H4 (cell line): ENCODE data around the gene ZHX3. TPM values are rescaled to one million over a fixed set of nuclear protein-coding genes. Genes with fewer than 3 reads are reported as not detected.

ENCODE experiments used
- DNase-seq: peaks from one replicate; pipeline ENCODE4 v3.0.0-alpha.2; 2015; ENCODE audit warnings: low spot score
- total RNA-seq: library from RNA; depleted of rRNA; stranded (reverse); fragments of >200 nt; shearing (Covaris generic); gene quantifications from 2 replicates; pipeline ENCODE4 v1.2.3, GENCODE V29; 2014

The ZHX3 gene
- total RNA-seq, 1 experiment from 2014 or later: 7.6 TPM

- DNase-seq: no peak
Measured at GRCh38 chr20:41185013-41185757, 132.3 kb downstream of the ZHX3 start.

DNA sequence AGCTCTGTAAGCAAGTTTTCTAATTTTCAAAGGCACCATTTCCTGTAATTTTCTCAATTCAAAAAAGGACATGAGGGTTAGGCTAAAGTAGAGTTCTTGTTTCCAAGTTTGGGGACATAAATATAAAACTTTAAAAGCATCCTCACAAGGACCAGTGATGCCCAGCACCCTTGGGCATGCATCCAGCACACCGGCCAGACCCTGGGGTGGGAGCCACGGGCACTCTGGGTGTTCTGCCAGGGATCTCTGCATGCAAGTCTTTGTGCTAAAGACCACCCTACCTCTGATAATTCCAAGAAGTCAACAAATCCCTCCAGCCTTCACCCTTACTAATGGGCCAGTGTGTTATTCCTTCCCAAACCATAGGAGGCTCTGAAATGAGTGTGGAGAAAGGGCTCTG lies 133.7 kb downstream of the ZHX3 start:
- DNase-seq: no peak

- DNase-seq: no peak
Measured at GRCh38 chr20:41183391-41183790, 134.1 kb downstream of the ZHX3 start.

DNA sequence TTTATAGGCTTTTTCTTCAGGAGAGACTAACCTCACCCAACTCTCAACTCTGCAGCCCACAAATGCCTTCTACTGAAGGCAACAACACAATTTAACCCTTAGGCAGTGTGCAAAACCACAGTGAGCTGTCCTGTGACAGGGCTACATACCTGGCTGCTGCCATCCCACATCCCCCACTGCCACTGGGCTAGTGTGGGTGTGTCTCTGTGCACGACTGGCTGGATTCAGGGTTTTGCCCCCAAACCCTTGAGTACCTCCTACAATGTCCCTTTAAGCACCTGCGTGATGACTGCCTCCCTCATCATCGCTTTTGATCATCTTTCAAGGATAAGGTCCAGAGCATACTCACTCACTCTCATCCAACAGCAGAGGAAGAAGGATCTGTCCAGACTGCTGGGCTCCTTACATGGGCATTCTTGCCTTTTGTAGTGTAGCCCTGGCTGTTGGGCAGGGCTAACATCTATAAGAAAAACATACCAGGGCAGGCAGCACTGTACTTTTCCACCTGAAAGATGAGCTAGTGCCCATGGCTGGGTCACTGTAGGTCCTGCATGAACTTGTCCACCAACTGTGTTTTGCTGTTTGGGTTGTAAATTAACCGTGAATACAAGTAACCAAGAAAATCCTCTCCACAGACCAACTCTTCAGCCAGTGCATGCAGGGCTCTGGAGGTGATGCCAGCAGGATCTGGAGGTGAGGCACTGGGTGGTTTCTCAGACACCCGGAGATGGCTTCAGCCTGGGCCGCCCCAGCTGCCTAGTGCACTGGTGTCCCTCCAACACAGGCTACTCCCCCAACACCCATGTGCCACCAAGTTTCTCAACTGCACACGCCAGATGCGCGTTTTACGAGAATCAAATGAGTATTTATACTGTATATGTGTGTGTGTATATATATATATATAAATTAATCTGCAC lies 135.0 kb downstream of the ZHX3 start:
- DNase-seq: no peak

DNA sequence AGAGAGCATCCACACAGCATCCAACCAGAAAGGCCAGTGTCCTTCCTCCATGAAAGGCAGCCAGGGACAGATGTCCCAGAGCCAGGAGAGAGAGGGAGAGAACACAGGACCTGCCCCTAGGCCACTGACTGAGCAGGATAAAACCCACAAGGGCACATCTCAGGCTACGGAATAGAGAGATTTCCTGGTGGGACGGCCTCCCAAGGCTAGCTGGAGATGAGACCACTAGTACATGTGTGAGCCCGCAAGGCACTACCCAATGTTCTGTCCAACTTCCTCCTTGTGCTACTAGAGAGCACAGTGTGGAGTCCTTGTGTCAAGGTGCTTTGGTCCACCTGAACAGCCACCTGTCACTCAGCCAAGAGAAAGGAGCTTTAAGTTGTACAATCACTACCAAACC lies 136.0 kb downstream of the ZHX3 start:
- DNase-seq: no peak

- DNase-seq: no peak
Measured at GRCh38 chr20:41180599-41181333, 136.8 kb downstream of the ZHX3 start.

GRCh38 chr20:41179961-41180360 lies 137.6 kb downstream of the ZHX3 start:
- DNase-seq: no peak

DNA sequence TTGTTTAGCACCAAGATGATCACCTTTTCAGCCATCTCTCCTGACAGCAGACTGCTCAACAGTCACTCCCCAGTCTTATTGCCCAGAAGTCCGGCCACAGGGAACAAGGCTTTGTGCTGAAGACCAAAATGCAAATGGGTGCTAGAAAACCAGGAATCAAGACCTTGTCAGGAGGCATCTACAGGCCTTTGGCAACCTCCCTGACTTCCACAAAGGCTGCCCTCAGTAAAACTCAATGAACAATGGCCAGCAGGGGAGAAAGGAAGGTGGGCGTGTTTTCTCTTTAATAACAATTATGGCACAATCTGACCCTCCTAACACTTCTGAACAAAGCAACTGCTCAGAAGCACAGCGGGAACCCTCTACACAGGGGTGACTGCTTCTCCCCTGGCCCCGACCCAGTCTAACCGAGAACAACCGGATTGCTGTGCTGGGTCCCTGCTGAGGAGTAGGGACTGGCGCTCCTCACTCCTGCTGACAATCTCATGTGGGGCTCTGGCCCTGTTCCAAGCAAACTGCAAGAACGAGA lies 138.6 kb downstream of the ZHX3 start:
- no peak for DNase-seq

DNA sequence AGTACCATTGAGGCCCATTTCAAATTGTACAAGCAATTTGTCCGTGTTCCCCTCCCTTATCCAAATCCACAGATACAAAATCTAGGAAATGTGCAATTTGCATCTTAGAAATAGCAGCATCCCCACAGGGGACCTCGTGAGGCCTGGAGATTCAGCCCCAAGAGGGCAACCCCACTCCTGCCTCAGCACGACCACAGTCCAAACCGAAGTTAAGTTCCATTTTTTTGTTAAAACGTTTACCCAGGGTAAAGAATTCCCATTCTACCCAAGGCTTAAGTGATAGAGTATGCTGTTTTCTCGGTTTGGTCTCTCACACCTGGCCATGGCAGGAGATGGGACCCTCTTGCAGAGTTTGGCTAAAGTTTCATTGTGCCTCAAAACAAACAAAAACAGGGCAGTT lies 139.0 kb downstream of the ZHX3 start:
- no peak for DNase-seq

GRCh38 chr20:41177636-41178035 lies 139.9 kb downstream of the ZHX3 start:
- peak; percentile 57 for DNase-seq

- no peak for DNase-seq
Measured at GRCh38 chr20:41176711-41177552, 140.6 kb downstream of the ZHX3 start.

DNA sequence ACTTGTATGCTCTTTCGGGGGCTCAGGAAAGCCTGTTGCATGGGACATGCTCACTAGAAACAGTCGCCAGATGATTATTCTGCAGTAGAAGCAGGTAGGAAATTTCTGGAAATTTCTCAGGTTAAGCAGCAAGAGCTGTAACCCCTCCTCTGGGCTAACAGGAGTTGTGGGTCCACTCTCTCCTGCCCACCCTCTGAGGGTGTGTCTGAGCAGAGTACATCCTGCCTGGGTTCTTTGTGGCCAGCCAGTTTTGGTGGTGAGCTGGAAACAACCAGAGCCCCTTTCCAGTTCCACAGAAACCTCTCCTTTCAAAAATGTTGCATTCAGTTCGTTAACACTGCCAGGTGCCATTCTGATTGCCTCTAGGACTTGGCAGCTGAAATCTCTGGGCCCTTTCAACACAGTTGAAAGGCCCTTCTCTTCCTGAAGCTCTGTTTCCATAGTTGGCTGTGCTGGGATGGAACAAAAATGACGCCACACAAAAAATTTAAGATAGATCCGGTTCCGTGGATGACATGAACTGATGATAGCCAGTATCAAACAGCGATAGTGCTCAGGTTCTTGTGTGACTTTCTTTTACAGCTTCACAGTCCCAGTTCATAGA lies 141.7 kb downstream of the ZHX3 start:
- no peak for DNase-seq

DNA sequence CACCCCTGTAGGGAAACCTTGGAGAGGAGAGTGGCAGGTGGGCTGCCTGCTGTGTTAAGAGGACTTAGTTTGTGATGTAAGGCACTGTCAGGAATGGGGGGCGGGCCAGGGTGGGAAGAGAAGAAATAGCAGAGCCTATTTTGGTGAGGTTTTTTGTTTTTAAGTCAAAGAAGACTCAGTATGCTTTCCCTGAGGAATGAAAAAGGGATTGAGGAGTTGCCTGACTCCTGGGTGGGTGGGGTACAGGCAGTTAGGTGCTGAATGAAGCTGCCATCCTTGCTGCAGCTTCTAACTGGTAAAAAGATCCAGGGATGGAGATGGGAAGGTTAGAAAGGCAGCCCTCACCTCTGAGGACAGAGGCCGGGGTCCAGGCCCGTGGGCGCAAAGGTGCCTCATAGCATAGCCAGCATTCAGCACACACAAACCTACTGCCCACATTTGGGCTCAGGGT lies 142.3 kb downstream of the ZHX3 start:
- no peak for DNase-seq

DNA sequence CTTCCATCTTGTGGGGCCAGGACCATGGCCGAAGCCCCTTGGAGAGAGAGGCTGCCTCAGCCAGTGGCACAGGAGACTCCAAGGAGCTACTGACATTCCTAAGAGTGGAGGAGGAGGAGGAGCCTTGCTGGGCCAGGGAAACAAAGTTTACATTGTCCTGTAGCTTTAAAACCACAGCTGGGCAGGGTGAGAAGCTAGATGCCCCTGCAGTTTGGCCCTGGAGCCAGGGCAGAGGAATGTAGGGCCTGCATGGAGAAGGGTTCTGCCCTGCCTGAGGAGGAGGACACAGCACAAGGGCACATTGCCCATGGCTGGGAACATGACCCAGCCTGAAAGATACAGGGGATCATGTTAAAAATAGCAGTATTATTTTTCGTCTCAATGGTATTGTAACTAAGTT lies 142.7 kb downstream of the ZHX3 start:
- no peak for DNase-seq

GRCh38 chr20:41174373-41174772 lies 143.2 kb downstream of the ZHX3 start:
- no peak for DNase-seq

DNA sequence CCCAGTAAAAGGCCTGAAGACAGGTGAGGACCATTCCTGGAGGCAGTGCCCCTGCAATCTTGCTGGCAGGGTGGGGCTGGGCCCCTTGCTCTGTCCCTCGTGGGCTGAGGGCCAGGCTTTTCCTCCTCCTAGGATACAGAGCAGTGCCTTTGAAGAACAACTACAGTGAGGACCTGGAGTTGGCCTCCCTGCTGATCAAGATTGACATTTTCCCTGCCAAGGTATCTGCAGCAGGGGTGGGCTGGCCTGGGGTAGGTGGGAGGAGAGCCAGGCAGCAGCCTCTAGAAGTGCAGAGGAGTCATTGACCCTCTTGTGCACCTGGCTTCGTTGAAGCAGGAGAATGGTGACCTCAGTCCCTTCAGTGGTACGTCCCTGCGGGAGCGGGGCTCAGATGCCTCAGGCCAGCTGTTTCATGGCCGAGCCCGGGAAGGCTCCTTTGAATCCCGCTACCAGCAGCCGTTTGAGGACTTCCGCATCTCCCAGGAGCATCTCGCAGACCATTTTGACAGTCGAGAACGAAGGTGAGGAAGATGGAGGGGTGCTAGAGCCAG lies 143.7 kb downstream of the ZHX3 start:
- DNase-seq: no peak

DNA sequence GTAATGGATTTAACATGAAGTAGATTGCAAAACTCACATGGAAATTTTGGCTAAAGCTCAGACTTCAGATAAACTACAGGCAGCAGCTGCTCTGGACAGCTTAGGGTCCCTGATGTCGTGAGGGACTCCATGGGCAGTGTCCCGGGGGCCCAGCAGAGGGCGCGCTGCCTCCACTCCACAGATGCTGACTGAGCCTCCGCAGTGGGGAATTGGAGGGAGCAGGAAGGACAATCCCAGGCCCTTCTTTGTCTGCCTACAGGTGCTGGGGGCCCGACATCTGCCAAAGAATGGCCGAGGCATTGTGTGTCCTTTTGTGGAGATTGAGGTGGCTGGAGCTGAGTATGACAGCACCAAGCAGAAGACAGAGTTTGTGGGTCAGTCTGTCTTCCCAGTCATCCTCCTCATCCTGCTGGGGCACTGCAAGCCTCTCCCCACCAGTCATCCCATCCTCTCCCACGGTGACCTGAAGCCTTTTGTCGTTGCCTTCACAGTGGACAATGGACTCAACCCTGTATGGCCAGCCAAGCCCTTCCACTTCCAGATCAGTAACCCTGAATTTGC lies 144.3 kb downstream of the ZHX3 start:
- peak; percentile 42 for DNase-seq

GRCh38 chr20:41172296-41173140 lies 145.0 kb downstream of the ZHX3 start:
- DNase-seq: no peak

- no peak for DNase-seq
Measured at GRCh38 chr20:41171736-41172295, 145.7 kb downstream of the ZHX3 start.
